OCI-LY1 (cell line): ENCODE data around the gene LCP2.

Source experiments
- H2AFZ ChIP-seq: fragments of 200-600 bp; sonication (generic), shearing (Covaris generic); 2 replicates; pipeline ENCODE4 v1.6.0; 2014; ENCODE audit warnings: antibody characterized with exemption, mild to moderate bottlenecking, low read length
- H3F3A ChIP-seq: fragments of 200-600 bp; sonication (generic), shearing (Covaris generic); 2 replicates; pipeline ENCODE4 v1.6.0; 2014; ENCODE audit warnings: mild to moderate bottlenecking, antibody characterized with exemption, low read length, moderate library complexity; ENCODE audit not compliant: insufficient read depth
- H3K27ac ChIP-seq: fragments of 200-600 bp; sonication (generic); 2 replicates; pipeline ENCODE4 v1.5.1; 2014; ENCODE audit warnings: low read length, mixed run types, mild to moderate bottlenecking, low read depth; ENCODE audit not compliant: poor library complexity, severe bottlenecking
- H3K27me3 ChIP-seq: fragments of 200-600 bp; sonication (generic); 2 replicates; pipeline ENCODE4 v1.6.0; 2014; ENCODE audit warnings: antibody characterized with exemption, mild to moderate bottlenecking, low read length, moderate library complexity; ENCODE audit not compliant: insufficient read depth
- H3K36me3 ChIP-seq: fragments of 200-600 bp; sonication (generic); 2 replicates; pipeline ENCODE4 v1.6.1; 2014; ENCODE audit warnings: mild to moderate bottlenecking, antibody characterized with exemption, low read length, moderate library complexity, mixed read lengths; ENCODE audit not compliant: insufficient read depth
- H3K4me1 ChIP-seq: fragments of 200-600 bp; sonication (generic); 2 replicates; pipeline ENCODE4 v1.5.1; 2014; ENCODE audit warnings: mild to moderate bottlenecking, low read length, moderate library complexity; ENCODE audit not compliant: insufficient read depth, severe bottlenecking
- H3K4me2 ChIP-seq: fragments of 200-600 bp; sonication (generic), shearing (Covaris generic); 2 replicates; pipeline ENCODE4 v1.6.1; 2014; ENCODE audit warnings: low read length
- H3K4me3 ChIP-seq: fragments of 200-600 bp; sonication (generic); 2 replicates; pipeline ENCODE4 v1.5.1; 2014; ENCODE audit warnings: low read length, low read depth, mild to moderate bottlenecking, mixed read lengths; ENCODE audit not compliant: poor library complexity, severe bottlenecking
- H3K79me2 ChIP-seq: fragments of 200-600 bp; shearing (Covaris generic); 2 replicates; pipeline ENCODE4 v1.6.1; 2016; ENCODE audit warnings: mixed run types, low read length, mixed read lengths; ENCODE audit not compliant: insufficient read depth
- H3K9ac ChIP-seq: fragments of 200-600 bp; sonication (generic), shearing (Covaris generic); 2 replicates; pipeline ENCODE4 v1.6.1; 2014; ENCODE audit warnings: mild to moderate bottlenecking, low read length, mixed read lengths
- H3K9me2 ChIP-seq: fragments of 200-600 bp; sonication (generic), shearing (Covaris generic); 2 replicates; pipeline ENCODE4 v1.6.1; 2014; ENCODE audit warnings: low read depth, mild to moderate bottlenecking, low read length, mixed read lengths
- H3K9me3 ChIP-seq: fragments of 200-600 bp; shearing (Covaris generic); 2 replicates; pipeline ENCODE4 v1.6.1; 2014; ENCODE audit warnings: low read length, mixed read lengths
- H4K20me1 ChIP-seq: fragments of 200-600 bp; sonication (generic), shearing (Covaris generic); 2 replicates; pipeline ENCODE4 v1.6.0; 2016; ENCODE audit warnings: mild to moderate bottlenecking, low read length; ENCODE audit not compliant: insufficient read depth
- EZH2 ChIP-seq: fragments of 200-600 bp; sonication (generic), shearing (Covaris generic); IDR thresholded peaks from 2 replicates; pipeline ENCODE4 v1.8.0; 2017; ENCODE audit warnings: borderline replicate concordance, mixed run types, mild to moderate bottlenecking, antibody characterized with exemption, low read length, moderate library complexity, mixed read lengths
- TF ChIP-seq, protein P1 (sequence below): fragments of 200-600 bp; sonication (generic), shearing (Covaris generic); IDR thresholded peaks from 2 replicates; pipeline ENCODE4 v1.5.1; 2017; ENCODE audit warnings: mild to moderate bottlenecking, antibody characterized with exemption, low read length, moderate library complexity, mixed read lengths

The LCP2 gene

DNA sequence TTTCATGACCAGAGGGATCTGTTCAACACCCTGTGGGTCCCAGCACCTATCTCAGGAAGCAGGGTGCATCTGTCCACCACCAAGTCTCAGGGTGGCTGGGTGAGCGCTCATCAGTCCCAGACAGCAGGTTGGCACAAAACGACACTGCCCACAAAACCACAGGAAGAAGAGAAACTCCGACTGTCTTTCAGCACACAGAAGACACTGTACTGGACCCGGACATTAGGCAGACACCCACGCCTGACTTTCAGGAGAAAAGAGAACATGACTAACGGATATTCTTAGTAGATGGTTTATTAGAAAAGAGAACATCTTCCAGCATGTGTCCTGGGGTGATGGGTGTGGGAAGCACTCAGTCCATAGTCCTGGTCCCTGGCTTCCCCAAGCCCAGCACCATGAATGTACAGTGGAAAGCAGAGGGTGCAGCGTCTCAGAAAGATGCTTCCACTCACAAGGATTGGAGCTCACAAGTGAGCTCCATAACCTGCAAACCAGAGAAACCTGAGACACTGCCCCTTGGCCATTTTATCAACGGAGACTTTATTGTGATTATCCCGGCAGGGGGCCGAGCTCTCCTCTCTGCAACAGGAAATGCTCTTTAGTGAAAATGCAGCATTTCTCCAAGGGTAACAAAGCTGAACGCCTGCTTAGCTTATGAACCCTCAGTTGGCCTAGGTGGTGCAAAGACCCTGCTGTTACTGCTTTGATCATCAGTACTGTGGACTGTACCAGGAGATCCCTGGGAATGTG is 35.8 kb upstream of the LCP2 start:
- H3F3A ChIP-seq: no peaks in the 10 kb centered on the region
- TF ChIP-seq, protein P1, sequence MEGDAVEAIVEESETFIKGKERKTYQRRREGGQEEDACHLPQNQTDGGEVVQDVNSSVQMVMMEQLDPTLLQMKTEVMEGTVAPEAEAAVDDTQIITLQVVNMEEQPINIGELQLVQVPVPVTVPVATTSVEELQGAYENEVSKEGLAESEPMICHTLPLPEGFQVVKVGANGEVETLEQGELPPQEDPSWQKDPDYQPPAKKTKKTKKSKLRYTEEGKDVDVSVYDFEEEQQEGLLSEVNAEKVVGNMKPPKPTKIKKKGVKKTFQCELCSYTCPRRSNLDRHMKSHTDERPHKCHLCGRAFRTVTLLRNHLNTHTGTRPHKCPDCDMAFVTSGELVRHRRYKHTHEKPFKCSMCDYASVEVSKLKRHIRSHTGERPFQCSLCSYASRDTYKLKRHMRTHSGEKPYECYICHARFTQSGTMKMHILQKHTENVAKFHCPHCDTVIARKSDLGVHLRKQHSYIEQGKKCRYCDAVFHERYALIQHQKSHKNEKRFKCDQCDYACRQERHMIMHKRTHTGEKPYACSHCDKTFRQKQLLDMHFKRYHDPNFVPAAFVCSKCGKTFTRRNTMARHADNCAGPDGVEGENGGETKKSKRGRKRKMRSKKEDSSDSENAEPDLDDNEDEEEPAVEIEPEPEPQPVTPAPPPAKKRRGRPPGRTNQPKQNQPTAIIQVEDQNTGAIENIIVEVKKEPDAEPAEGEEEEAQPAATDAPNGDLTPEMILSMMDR: no peak
- TF ChIP-seq EZH2: no peak
- no peaks in the 10 kb centered on the region for H3K79me2 ChIP-seq
- H4K20me1 ChIP-seq: no peaks in the 10 kb centered on the region
- H3K27ac ChIP-seq: no peak overlapping the region
- no peaks in the 10 kb centered on the region for H3K36me3 ChIP-seq
- H3K4me3 ChIP-seq: no peak overlapping the region
- H3K9me3 ChIP-seq: no peaks in the 10 kb centered on the region
- no peak overlapping the region for H3K9ac ChIP-seq
- peaks cover 9% of the 10 kb centered on the region for H3K4me1 ChIP-seq
- H2AFZ ChIP-seq: no peak overlapping the region
- peaks cover 4% of the 10 kb centered on the region; the same call in 1 of the 2 replicates for H3K27me3 ChIP-seq
- no peak overlapping the region for H3K4me2 ChIP-seq
- no peaks in the 10 kb centered on the region for H3K9me2 ChIP-seq

DNA sequence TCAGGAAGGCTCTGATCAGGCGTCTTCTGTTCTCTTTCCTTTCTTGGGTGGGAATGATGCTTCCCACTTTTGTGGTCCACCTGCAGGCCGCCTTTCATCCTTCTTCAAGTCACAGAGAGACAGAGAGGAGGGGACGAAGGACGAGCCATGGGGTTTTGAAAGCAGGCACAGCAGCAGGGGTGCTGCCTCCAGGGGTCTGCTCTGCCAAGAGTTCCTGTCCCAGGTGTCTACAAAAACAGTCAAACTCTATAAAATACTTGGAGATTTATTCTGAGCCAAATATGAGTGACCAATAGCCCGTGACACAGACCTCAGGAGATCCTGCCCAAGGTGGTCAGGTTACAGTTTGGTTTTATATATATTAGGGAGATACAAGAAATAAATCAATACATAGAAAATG is 34.5 kb upstream of the LCP2 start:
- peaks cover 9% of the 10 kb centered on the region for H3K4me1 ChIP-seq
- no peak overlapping the region for H3K9ac ChIP-seq
- no peaks in the 10 kb centered on the region for H3K79me2 ChIP-seq
- no peak overlapping the region for H3K27ac ChIP-seq
- no peaks in the 10 kb centered on the region for H3K9me3 ChIP-seq
- H3K27me3 ChIP-seq: peaks cover 4% of the 10 kb centered on the region; the same call in 1 of the 2 replicates
- H4K20me1 ChIP-seq: no peaks in the 10 kb centered on the region
- no peak overlapping the region for H3K4me3 ChIP-seq
- no peak overlapping the region for H3K4me2 ChIP-seq
- H3K9me2 ChIP-seq: no peaks in the 10 kb centered on the region
- H2AFZ ChIP-seq: no peak overlapping the region
- no peaks in the 10 kb centered on the region for H3K36me3 ChIP-seq
- TF ChIP-seq, protein P1: no peak
- no peak for TF ChIP-seq EZH2
- no peaks in the 10 kb centered on the region for H3F3A ChIP-seq

DNA sequence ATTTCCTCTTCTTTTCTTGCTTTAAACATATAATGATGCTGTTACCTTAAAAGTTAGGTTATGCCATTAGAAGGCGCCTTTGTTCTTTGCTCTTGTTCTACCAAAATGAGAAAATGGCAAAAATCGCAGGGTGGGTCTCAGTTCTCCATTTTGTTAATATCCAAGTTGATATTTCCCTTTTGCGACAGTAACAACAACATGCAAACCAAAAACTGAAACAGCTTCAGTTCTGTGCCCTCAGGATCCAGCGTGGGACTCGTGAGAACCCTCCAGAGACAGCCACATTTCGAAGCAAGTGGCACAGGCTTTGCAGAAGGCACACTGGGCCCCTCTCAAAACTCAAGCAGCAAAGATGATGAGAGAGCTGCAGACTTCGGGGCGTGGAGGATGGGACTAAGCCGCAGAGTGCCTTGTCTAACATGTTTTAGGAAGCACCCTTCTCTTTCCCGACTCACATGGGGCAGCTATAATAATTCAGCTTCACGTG is 33.0 kb upstream of the LCP2 start:
- Histone ChIP-seq H3K9ac (no peak overlapping the region), H3K4me1 (peaks cover 9% of the 10 kb centered on the region), H3K9me3 (no peaks in the 10 kb centered on the region), H3K4me3 (peak overlapping the region; percentile 2), H3K36me3 (no peaks in the 10 kb centered on the region), H4K20me1 (no peaks in the 10 kb centered on the region), H3K27me3 (peaks cover 4% of the 10 kb centered on the region; the same call in 1 of the 2 replicates), H3F3A (no peaks in the 10 kb centered on the region), H3K27ac (no peak overlapping the region), H2AFZ (no peak overlapping the region), H3K9me2 (no peaks in the 10 kb centered on the region), H3K79me2 (no peaks in the 10 kb centered on the region), H3K4me2 (no peak overlapping the region)
- no peak for TF ChIP-seq EZH2
- TF ChIP-seq, protein P1: no peak
